ENCODE results near the gene SDCCAG8. TPM values are rescaled to one million over a fixed set of nuclear protein-coding genes. Genes with fewer than 3 reads are reported as not detected.

The SDCCAG8 gene
- total RNA-seq, 1 donor from 2014 or later: 30.0 TPM

- intact Hi-C loops (cut with DNase I): no loop called here
- DNase-seq (ENCODE audit: low spot score): no peak
Observed at GRCh38 chr1:243364330-243364729, 108.5 kb downstream of the SDCCAG8 start.

GRCh38 chr1:243364866-243365265, 109.0 kb downstream of the SDCCAG8 start:
- DNase-seq (ENCODE audit: low spot score): no peak
- intact Hi-C loops (cut with DNase I): no loop called here

GRCh38 chr1:243367314-243367713, 111.5 kb downstream of the SDCCAG8 start:
- intact Hi-C loops (cut with DNase I): no loop called here
- DNase-seq (ENCODE audit: low spot score): no peak

DNA sequence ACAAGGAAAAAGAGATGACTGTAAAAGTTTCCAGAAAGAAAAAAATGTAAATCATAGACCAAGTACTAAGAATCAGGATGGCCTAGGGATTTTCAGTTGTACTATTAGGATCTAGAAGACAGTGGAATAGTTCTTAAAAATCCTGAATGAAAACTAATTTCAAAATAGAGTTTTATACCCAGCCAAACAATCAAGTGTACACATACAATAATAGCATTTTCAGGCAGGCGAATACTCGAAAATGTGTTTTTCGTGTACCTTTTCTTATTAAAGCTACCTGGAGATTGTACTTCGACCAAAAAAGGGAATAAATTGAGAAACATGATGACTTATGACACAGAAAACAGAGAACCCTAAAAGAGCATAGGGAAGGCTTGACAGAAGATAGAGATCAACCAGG, 118.6 kb downstream of the SDCCAG8 start:
- intact Hi-C loops (cut with DNase I): no loop called here
- no peak for DNase-seq (ENCODE audit: low spot score)

DNA sequence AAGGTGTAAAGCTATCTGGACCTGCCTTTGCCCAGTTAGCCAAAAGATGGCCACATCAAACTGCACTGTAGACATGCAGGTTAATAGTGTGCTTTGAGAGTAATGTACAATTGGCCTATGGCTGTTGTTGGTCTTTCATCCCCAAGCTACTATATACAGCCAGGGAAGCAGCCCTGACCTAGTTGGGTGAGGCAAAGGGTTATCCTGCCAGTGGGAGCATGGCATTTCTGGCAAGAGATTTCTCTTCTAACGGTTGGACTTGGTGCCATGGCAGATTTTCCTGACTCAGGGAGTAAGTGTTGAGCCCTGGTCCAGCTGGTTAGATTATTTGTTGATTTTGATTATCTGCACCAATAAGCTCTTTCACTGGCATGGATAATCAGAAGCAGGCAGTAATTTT, 119.8 kb downstream of the SDCCAG8 start:
- no peak for DNase-seq (ENCODE audit: low spot score)
- intact Hi-C loops (cut with DNase I): no loop called here

DNA sequence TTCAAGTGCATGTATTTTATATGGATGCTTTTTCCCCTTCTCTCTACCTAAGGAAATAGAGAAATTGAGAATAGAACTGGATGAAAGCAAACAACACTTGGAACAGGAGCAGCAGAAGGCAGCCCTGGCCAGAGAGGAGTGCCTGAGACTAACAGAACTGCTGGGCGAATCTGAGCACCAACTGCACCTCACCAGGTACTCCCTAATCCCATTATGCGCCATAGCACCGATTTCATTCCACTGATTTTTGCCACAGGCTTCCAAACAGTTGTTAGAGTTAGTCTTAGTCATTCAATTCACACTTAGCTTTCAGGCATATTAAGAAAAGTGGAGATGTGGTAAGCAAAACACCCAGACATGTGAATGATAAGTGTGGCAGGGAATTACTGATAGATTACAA, 122.8 kb downstream of the SDCCAG8 start:
- intact Hi-C loops (cut with DNase I): no loop called here
- DNase-seq (ENCODE audit: low spot score): no peak

DNA sequence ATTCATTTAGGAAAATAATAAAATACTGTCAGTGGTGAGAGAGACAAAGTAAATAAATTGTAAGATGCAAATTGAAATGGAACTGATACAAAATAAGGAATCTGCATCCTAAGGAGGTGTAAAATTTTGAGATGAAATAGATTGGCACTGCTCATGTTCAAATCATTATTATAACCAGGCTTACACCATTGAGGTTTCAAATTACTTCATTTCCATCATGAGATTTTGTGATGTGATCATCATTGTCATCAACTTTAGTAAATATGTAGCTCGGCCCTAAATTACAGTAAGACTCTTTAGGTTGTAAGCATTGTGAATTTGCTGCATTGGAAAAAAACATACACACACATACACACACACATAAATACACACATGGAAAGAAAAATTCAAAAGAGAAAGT, 123.4 kb downstream of the SDCCAG8 start:
- intact Hi-C loops (cut with DNase I): no loop called here

DNA sequence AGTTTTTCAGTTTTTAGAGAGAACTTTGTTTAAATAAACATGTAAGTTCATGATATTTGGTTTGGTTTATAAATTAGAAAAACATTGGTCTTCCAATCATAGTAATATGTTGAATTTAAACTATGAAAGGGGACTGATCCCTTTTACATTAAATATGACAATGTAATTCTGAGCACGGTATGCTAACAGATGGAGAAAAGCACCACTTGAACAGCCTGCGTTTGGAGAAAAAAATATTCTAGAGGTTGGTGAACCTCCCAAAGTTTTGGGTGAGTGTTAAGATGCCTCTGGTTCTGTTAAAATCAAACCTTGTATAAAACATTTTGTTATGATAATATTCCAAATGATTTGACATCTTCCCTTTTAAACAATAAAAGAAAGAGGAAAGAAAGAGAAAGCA, 123.9 kb downstream of the SDCCAG8 start:
- no peak for DNase-seq (ENCODE audit: low spot score)
- intact Hi-C loops (cut with DNase I): no loop called here

More for the DNA sequence above, 123.4 kb downstream of the SDCCAG8 start:
- no peak for DNase-seq (ENCODE audit: low spot score)

- intact Hi-C loops (cut with DNase I): no loop called here
- no peak for DNase-seq (ENCODE audit: low spot score)
Observed at GRCh38 chr1:243388276-243388675, 132.4 kb downstream of the SDCCAG8 start.

DNA sequence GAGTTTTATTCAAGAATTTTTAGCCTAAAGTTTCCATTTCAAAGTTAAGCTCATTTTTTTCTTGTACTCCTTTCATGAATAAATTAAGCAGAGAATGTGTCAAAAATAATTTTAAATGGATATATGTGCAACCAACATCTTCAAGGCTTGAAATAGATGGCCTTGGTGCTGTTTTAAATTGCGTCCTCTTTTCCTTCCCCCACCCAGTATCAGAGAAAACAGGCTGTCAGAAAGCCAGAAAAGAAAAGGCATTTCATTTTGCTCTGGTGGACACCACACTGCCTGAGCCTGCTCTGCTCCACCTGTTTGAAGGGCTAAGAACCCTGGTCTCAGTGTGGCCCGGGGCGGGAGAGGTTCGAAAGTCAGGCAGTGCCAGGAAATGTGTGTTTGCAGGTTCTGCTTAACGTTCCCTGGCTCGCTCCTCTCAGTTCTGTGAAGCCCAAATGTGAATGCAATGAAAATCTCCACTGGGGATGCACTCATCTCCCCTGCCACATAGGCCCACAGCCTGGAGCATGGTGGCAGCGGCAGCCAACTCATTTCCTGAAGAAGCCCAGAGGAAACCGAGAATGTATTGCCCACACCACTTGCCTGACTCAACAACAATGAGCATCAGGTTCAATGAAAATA, 134.4 kb downstream of the SDCCAG8 start:
- intact Hi-C loops (cut with DNase I): no loop called here
- no peak for DNase-seq (ENCODE audit: low spot score)

DNA sequence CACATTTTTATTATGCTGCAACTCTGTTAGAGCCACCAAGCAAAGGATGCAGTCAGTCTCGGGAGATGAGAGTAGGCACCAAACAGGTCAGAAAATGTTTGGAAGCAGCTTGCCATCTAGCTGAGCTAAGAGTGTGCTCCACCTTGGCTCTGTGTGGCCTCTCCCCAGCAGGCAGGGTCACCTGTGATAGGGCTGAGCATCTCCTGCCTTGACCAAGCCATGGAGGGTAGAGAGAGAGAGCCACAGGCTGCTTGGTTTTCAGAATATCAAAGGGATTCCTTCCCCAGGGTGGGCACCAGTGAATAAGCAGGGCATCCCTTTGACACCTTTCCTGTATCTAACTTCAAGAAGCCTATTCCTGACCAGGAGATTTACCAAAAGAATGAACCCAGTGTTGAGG, 135.5 kb downstream of the SDCCAG8 start:
- intact Hi-C loops (cut with DNase I): no loop called here

DNA sequence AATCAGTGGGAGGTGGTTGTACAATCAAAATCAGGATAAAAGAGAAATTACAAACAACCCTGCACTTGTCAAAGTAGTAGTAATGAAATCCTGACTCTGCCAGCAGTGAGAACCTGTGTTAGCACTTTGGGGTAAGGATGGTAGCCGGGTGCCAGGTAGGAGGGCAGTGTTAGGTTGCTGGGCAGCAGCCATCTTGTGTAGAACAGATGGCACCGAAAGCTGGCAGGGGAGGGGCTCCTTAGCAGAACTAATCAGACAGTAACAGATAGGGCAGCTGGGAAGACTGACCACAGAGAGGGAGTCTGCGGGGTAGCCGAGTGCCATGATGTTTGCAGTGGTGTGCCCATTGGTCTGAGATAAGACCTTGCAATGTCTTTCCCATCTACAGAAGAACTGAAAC, 137.3 kb downstream of the SDCCAG8 start:
- intact Hi-C loops (cut with DNase I): no loop called here
- DNase-seq (ENCODE audit: low spot score): no peak

More for the DNA sequence above, 135.5 kb downstream of the SDCCAG8 start:
- DNase-seq (ENCODE audit: low spot score): no peak

GRCh38 chr1:243394066-243394465, 138.2 kb downstream of the SDCCAG8 start:
- intact Hi-C loops (cut with DNase I): no loop called here
- DNase-seq (ENCODE audit: low spot score): no peak

DNA sequence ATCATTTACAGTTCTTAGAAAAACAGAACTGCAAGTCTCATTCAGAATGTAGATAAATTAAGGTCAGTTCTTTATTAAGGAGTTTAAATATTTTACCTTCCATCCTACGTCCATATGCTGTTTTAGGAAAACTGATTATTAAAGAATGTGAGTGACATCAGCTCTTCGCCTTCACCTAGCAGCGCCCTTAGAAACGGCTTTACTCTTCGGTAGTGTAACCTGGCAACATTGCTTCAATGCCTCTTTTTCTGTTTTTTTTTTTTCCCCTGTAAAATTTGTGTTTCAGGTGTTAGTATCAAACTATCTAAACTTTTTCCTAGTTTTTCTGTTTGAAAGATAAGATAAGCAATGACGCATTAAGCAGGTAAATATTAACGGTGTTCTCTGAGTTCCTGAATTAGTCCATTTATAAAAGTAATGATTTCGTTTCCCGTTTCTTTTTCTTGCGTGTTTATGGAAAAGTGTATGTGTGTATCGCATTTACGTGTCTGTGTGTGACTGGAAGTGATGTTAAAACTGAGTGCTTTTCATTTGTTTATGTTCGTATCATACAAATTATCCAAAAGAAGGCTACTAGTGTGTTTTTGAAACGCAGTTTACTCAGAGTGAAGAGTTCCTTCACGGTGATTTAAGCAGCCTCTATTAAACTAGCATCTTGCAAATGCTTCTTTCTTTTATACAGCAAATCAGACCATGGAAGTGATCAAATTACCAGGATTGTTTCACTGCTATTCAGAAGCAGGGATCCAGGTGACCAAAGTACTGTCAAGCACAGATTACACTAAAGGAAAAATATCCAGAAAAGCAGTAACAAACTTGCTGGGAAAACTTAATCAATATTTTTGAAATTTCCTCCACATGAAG, 139.0 kb downstream of the SDCCAG8 start:
- no peak for DNase-seq (ENCODE audit: low spot score)
- intact Hi-C loops (cut with DNase I): no loop called here

DNA sequence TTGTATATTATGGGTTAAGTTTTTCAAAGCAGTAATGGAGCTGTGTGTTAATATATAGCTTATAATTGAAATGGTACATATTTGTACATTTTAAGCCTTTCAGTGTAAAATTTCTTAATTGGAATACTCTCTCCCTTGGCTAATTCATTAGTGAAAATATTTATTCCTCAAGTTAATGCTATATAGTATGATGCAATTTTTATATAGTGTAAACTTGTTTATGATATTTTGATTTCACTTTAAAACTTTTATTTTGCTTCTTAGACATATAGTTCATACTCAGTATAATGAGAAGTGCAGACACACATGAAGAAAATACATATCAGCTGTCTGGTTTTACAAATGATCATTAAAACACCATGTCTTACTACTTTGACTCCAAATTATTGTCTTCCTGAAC, 140.6 kb downstream of the SDCCAG8 start:
- intact Hi-C loops (cut with DNase I): no loop called here
- no peak for DNase-seq (ENCODE audit: low spot score)

DNA sequence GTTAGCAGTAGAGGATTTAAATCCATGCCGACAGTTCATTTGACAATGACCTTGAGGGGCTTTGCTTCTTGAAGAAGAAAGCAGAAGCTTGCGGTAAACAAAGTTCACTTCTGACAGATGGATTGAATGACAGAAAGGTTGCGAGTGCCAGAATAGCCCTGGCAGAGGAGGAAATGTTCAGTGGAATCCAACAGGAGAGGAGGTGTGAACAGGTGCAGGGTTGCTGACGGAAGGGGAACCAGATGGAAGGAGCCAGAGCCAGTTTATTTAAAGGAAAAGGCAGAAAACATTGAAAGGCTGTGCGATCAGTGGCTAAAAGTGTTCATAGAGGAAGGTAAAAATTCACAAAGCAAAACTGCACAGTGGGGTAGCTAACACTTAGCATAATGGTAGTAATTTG, 141.0 kb downstream of the SDCCAG8 start:
- no peak for DNase-seq (ENCODE audit: low spot score)
- intact Hi-C loops (cut with DNase I): no loop called here

DNA sequence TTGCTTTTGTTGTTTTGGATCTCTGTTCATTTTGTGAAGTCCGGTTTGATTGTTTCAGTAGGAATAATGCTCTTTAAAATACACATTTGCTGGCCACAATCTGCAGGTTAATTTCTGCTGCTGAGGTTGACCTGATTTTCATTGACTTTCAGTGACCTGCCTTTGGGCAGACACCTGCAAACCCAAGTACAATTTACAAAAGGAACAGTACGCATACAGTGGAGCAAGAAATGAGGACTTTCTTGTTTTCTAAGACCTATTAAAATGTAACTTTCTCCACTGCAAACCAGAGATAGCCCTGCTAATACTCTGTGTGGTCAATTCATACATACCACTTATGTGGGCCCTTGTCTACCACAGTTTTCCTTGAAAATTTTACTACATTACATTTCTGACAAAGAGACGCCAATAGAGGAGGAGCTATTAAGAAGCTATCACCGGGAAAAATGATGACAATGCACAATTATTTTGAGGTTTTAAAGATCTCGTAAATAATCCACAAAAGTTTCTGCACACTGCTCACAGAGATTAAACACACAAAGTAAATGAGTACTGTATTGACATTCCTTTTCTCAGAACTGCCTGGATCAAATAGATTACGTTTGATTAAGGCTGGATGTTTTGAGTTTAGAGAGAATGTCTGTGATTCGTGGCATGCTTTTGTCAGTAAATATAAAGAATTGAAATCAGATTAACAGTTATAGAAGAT, 141.9 kb downstream of the SDCCAG8 start:
- intact Hi-C loops (cut with DNase I): no loop called here
- no peak for DNase-seq (ENCODE audit: low spot score)

GRCh38 chr1:243399561-243400155, 143.8 kb downstream of the SDCCAG8 start:
- DNase-seq (ENCODE audit: low spot score): no peak
- intact Hi-C loops (cut with DNase I): no loop called here

- no peak for DNase-seq (ENCODE audit: low spot score)
- intact Hi-C loops (cut with DNase I): no loop called here
Observed at GRCh38 chr1:243402868-243403267, 147.0 kb downstream of the SDCCAG8 start.

DNA sequence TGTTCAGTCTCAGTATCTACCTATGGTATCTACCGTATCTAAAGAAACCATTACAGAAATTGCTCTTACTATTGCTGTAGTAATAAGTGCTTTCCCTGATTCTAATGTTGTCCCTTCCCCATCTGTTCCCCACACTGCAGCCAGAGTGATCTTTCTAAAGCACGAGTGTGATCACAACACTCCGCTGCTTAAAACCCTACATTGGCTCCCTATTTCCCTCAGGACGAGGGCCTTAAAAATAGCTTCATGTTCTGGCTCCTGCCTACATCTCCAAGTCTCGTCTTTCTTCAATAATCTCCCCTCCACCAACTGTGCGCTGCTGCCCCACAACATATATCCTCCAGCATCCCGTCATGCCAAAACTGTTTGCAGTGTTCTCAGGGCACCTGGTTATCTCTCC, 150.6 kb downstream of the SDCCAG8 start:
- intact Hi-C loops (cut with DNase I): no loop called here
- DNase-seq (ENCODE audit: low spot score): no peak
